Fibroblast of mammary gland (primary cell): ENCODE measurements around the gene CSF3.

Experiments used
- DNase-seq: peaks from one replicate; pipeline ENCODE4 v3.0.0-alpha.2; 2010; ENCODE audit warnings: low read depth
- H3K4me3 ChIP-seq: 2 replicates; pipeline ENCODE4 v1.5.1; 2011; ENCODE audit warnings: low read depth, mild to moderate bottlenecking, low read length, moderate library complexity; ENCODE audit not compliant: control insufficient read depth
- TF ChIP-seq, protein P1 (sequence below): conservative IDR thresholded peaks from 2 replicates; pipeline ENCODE4 v1.5.1; 2011; ENCODE audit warnings: low read depth, low read length, inconsistent platforms; ENCODE audit not compliant: control insufficient read depth, insufficient read depth

Gene CSF3

DNA sequence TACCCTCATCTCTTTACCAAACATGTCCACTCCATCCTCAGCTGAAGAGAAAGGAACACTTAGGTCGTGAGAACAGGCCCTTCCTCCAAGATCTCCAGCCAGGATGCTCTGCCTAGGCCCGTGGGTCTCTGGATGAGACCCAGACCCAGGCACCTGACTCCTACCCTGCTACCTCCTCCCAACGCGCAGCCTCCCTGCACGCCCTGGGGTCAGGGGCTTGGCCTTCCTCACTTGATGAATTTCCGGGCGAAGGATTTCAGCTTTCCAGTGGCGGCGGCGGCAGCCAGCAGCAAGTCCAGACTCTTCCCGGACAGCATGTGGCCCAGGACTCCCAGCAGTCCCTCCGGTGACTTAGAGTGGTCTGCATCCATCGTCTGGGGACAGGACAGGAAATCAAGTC lies 13.4 kb downstream of the CSF3 start:
- H3K4me3 ChIP-seq: no peak overlapping the region
- TF ChIP-seq, protein P1, sequence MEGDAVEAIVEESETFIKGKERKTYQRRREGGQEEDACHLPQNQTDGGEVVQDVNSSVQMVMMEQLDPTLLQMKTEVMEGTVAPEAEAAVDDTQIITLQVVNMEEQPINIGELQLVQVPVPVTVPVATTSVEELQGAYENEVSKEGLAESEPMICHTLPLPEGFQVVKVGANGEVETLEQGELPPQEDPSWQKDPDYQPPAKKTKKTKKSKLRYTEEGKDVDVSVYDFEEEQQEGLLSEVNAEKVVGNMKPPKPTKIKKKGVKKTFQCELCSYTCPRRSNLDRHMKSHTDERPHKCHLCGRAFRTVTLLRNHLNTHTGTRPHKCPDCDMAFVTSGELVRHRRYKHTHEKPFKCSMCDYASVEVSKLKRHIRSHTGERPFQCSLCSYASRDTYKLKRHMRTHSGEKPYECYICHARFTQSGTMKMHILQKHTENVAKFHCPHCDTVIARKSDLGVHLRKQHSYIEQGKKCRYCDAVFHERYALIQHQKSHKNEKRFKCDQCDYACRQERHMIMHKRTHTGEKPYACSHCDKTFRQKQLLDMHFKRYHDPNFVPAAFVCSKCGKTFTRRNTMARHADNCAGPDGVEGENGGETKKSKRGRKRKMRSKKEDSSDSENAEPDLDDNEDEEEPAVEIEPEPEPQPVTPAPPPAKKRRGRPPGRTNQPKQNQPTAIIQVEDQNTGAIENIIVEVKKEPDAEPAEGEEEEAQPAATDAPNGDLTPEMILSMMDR: no peak
- DNase-seq: no peak

DNA sequence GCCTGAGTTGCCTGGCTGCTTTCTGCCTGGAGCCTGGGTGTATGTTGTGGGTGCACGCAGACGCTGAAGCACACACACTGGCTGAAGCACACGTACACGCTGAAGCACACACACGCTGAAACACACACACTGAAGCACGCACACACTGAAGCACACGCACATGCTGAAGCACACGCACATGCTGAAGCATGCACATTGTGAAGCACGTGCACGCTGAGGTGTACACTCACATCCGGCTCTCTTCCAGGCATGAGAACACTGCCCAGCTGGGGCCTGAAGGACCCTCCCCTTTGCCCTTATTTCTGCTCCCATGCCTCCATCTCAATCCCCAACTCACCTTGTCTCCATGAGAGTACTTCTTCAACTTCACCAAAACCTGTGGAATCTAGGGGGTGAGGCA lies 16.5 kb downstream of the CSF3 start:
- TF ChIP-seq, protein P1: no peak
- DNase-seq: no peak
- no peak overlapping the region for H3K4me3 ChIP-seq

DNA sequence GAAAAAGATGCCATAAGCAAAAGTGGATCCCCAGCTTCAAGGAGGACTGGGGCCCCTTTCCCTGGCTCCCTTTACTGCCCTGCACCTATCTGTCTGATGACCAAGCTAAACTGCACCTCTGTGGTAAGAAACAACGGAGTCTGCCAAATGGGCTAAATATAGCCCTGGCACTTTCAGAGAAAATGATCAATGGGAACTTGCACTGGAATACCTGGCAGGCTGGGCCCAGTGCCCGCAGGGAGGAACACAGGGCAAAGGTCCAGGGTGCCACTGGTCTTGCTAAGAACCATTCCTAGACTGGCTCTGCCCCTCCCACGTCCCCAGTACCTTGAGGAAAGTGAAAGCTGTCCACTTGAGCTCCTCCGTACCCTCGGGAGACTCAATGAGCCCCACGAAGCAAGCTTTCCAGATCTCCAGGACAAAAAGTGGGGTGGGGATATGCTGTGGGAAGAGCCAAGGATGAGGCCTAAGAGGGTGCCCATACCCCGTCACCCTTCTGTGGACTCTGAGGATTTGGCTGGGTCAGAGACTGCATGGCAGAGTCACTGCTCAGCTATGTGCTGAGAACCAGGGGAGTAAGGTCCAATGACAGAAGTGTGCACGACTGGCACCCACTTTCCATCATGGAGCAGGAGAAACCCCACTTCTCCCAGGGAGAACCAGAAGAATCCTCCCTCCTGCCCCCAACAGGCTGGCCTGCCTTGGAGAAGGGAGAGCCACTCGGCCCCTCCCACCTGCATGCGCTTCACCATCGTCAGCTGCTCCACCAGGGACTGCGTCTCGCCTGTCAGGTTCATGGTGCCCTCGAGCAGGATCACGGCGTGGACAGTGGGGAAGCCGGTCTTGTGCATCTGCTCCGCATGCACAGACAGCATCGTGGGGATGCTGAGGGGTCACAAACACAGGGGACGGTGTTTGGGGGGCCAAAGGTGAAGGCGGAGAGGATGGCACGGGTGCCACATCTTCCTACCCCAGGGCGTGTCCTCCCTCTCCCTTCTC lies 17.4 kb downstream of the CSF3 start:
- DNase-seq: no peak
- TF ChIP-seq, protein P1: no peak
- H3K4me3 ChIP-seq: no peak overlapping the region

DNA sequence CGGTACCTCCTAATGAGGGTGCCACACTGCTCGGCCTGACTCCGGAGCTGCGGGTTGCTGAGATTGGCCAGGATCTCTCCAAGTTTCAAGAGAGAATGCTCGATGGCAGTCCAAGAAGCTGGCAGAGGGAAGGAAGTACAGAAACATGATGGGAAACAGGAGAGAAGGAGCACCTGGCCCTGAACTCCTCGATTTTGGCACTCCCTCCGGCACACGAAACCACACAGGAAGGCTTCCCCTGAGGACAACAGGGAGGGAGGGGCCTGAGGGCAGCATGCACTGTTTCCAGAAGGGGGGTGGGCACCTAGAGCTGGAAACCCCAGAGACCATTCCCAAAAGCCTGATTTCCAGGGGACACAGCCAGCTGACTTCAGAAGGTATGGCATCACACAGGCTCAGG lies 18.1 kb downstream of the CSF3 start:
- no peak for DNase-seq
- TF ChIP-seq, protein P1: no peak
- H3K4me3 ChIP-seq: no peak overlapping the region

DNA sequence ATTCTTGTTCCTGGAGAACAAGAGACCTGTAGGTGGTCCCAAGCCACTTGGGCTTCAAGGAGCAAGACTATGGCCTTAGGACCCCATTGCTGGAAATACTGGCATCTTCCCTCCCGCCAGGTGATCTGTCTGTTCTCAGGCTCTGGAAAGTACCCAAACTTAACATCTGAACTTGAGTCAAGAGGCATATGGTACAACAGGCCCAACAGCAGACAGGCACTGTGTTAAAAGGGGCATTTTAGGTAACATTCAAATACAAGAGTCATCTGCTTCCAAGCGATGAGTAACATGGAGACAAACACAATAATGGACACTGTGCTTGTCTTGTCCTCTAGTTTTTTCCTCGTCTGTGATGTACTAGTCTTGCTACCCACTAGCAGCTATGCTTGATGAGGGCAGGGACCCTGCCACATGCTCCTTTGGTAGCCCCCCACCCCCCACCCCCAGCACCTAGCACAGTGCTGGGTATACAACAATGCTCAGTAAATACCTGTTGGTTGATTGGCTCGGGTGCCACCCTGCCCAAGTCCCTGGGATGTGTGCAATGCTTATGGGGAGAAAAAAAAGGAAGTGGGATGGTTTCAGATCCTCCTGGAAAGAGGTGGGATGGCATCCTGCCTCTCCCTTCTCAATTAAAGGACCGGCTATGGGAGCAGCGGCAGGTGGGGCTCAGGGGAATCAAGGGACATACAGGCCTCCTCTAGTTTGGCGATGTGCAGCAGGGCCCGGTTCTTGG lies 19.4 kb downstream of the CSF3 start:
- H3K4me3 ChIP-seq: no peak overlapping the region
- DNase-seq: no peak
- TF ChIP-seq, protein P1: no peak

DNA sequence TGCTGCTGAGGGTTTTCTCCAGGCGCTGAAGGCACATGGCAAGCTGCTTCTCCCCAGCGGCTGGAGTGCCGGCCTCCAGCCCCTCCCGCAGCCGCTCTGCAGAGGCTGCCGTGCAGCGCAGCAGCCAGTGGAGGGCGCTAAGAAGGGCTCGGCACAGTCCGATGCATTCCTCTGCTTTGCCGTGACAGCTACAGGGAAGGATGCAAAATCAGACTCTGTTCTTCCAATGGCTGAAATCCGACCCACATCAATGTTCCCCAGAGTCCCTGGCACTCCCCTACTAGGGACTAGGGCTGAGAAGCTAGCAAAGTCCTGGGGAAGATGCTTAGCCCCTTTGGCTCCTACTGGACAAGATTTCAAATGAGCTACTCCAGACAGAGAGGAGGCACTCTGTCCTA lies 19.9 kb downstream of the CSF3 start:
- H3K4me3 ChIP-seq: no peak overlapping the region
- TF ChIP-seq, protein P1: peak; percentile 79
- peak; percentile 62 for DNase-seq
